ENCODE data around the gene CREB5. TPM values are rescaled to one million over a fixed set of nuclear protein-coding genes. Genes with fewer than 3 reads are reported as not detected.

Gene CREB5
- total and polyA plus RNA-seq, 2 of the 8 experiments (the other 6 are each of a cell fraction or from before 2014, with no cell fraction given) = 2.4 to 2.7 TPM

- H2BK20ac ChIP-seq (ENCODE audit: low read length) = no peak overlapping the region
- no peak overlapping the region for H2BK5ac ChIP-seq (ENCODE audit: low read depth, low read length)
Observed at GRCh38 chr7:28560767-28561166, 148.4 kb downstream of the CREB5 start.

More at GRCh38 chr7:28560767-28561166, 148.4 kb downstream of the CREB5 start:
- no peak overlapping the region for H3K9ac ChIP-seq (replicated peaks in 1 of 4; ENCODE audit: extremely low read depth in 1 of 4, low read depth in 3 of 4, low read length in 3 of 4)
- H2BK15ac ChIP-seq (ENCODE audit: low read length) = no peak overlapping the region
- H3K14ac ChIP-seq (ENCODE audit: insufficient read length) = no peak overlapping the region
- no peaks in the 10 kb centered on the region for H3K36me3 ChIP-seq (ENCODE audit: control insufficient read depth in 2 of 4, insufficient read depth in 4 of 4, low read length in 3 of 4)
- no peak overlapping the region for H4K5ac ChIP-seq (ENCODE audit: insufficient read length, low read depth, low read length)
- TF ChIP-seq MAFK (IDR thresholded peaks at IDR 0.05; ENCODE audit: low read depth, low read length) (no peak), USF2 (IDR thresholded peaks at IDR 0.05; ENCODE audit: low read length) (no peak), GABPA (IDR thresholded peaks at IDR 0.05; ENCODE audit: borderline replicate concordance, insufficient read depth, low read length) (no peak)
- no peak overlapping the region for H2BK120ac ChIP-seq (replicated peaks; ENCODE audit: low read depth, low read length)
- no peak overlapping the region for H4K8ac ChIP-seq (ENCODE audit: extremely low read depth, insufficient read depth, low read length)
- peaks cover 0 to 13% (median 2%) of the 10 kb centered on the region in 4 experiments; a peak in 3 of 7 replicates for H3K4me1 ChIP-seq (replicated peaks in 1 of 4; ENCODE audit: control insufficient read depth in 3 of 4, insufficient read depth in 4 of 4, low read length in 3 of 4)
- no peaks in the 10 kb centered on the region for H4K20me1 ChIP-seq (replicated peaks in 1 of 2; ENCODE audit: control insufficient read depth in 1 of 2, insufficient read depth in 2 of 2, low read length in 2 of 2)
- H3K9me3 ChIP-seq (ENCODE audit: insufficient read depth in 2 of 2, low read depth in 1 of 2, low read length in 1 of 2) = no peaks in the 10 kb centered on the region
- H4K91ac ChIP-seq (replicated peaks; ENCODE audit: insufficient read length, low read length) = no peak overlapping the region
- no peak overlapping the region for H2AK5ac ChIP-seq (ENCODE audit: low read depth, low read length)
- ChIA-PET CTCF (ENCODE audit: partially characterized antibody) (interaction anchor here (1.8 kb wide), 2 partner anchors 10 to 483 kb away, joined by 3 to 6 read pairs; no protein-coding TSS in a partner anchor), POLR2A (ENCODE audit: partially characterized antibody) (no interaction called here)
- H3K79me1 ChIP-seq (ENCODE audit: low read depth, low read length) = no peaks in the 10 kb centered on the region
- H2AFZ ChIP-seq (ENCODE audit: low read length) = no peak overlapping the region
- no peak for FAIRE-seq
- no peaks in the 10 kb centered on the region for H3K23me2 ChIP-seq (ENCODE audit: low read depth, low read length)
- no peak overlapping the region for H3K56ac ChIP-seq (replicated peaks; ENCODE audit: insufficient read length, low read depth, low read length)
- H3K4me2 ChIP-seq (ENCODE audit: insufficient read depth in 1 of 2, low read depth in 2 of 2, low read length in 2 of 2) = no peak overlapping the region
- no peak overlapping the region for H3K27ac ChIP-seq (ENCODE audit: low read depth, low read length)
- no peak overlapping the region for H3K23ac ChIP-seq (ENCODE audit: insufficient read length)
- H3K79me2 ChIP-seq (ENCODE audit: control insufficient read depth in 1 of 2, insufficient read depth in 2 of 2, low read length in 2 of 2) = no peaks in the 10 kb centered on the region
- H3K4me3 ChIP-seq (ENCODE audit: extremely low read depth in 1 of 4, insufficient read depth in 2 of 4, low read depth in 3 of 4, low read length in 4 of 4) = no peak overlapping the region
- H3K4ac ChIP-seq (replicated peaks; ENCODE audit: insufficient read length, low read depth, low read length) = no peak overlapping the region
- H3K27me3 ChIP-seq (replicated peaks in 1 of 4; ENCODE audit: control insufficient read depth in 3 of 4, extremely low read depth in 1 of 4, insufficient read depth in 3 of 4, low read length in 3 of 4) = no peaks in the 10 kb centered on the region
- no peak overlapping the region for H2BK12ac ChIP-seq (ENCODE audit: low read depth, low read length)
- H3K18ac ChIP-seq (ENCODE audit: extremely low read depth, low read length) = no peak overlapping the region
- no peak for DNase-seq (ENCODE audit: low read depth in 1 of 2, low spot score in 2 of 2)
- WGBS, 2 experiments (ENCODE audit: extremely low coverage in 1 of 2, insufficient coverage in 1 of 2, insufficient read length in 1 of 2, insufficient replicate concordance in 2 of 2, low coverage in 1 of 2, low lambda C conversion rate in 2 of 2, missing lambda C conversion rate in 1 of 2) = 15% methylated on average over 16 of the region's 38 CpGs; no CpG with 5 or more reads in 1 of the 2 experiments
